GM19240 (cell line): ENCODE results near the gene DNAJB12.

Experiments
- DNase-seq: peaks from one replicate; pipeline ENCODE4 v3.0.0; 2011; ENCODE audit warnings: low spot score; ENCODE audit not compliant: insufficient read length

Gene DNAJB12

GRCh38 chr10:72295330-72295910, 59.3 kb downstream of the DNAJB12 start:
- DNase-seq = no peak

DNA sequence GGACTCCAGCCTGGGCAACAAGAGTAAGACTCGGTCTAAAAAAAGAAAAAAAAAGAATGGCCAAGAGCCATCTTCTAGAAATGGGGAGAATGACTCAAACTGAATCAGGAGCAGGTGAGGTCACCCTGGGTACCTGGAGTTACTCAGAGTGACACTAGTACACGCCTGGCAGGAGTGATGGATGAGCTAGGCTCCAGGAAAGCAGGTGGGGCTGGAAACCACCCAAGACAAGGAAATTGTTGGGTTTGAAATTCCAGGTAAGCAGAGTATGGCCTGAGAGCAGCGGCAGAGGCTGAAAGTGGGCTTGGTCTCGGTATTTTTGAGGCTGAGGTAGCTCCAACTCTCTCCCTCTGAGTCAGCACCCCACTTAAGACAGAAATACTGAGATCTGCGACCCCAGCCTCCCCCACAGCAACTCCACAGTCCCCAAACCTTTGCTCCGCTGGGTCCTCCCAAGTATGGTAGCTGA, 62.5 kb downstream of the DNAJB12 start:
- DNase-seq = no peak

DNA sequence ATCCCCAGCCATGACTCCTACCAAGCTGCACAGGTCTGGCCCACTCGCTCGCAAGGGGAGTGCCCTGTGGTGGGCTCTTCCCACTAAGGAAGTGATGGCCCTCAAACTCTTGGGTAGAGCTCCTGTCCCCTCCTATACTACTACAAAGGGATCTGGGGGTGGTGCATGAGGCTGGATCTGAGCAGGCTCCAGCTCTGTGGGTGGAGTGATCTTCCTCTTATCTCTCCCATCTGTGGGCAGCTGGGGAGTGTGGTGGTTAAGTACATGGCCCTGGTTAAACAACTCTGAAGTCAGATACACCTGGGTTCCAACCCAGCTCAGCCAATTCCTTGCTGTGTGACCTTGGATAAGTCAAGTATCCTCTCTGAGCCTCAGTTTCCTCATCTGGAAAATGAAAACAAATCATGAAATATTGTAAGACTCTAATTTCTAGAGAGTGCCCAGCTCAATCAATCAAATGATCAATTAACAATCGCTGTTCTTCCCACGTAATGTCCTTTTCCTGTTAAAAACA, 63.6 kb downstream of the DNAJB12 start:
- no peak for DNase-seq

DNA sequence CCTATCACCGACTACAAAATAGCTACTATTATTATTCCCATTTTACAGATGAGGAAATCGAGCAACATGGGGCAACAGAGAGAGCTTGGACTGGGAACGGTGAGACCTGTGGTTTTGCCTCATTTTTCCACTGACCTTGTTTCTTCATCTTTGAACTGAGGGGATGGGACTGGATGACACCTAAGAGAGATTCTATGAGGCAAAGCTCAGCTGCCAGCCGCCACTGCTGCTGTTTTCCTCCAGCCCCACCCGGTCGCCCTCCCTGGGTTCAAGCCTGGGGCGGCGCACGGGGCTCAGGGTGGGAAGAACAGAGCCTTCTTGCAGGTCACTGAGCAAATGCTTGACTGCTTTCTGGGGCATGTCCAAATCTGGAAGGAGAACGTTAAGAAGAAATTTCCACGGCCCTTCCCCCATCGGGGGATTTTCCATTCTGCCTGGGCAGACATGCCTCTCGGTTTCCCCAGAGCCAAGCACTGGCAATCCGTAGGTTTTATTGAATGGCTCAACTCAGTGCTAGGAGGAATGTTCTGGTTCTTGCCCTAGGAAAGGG, 68.7 kb downstream of the DNAJB12 start:
- DNase-seq = no peak

- DNase-seq = no peak
Measured at GRCh38 chr10:72283131-72283530, 71.6 kb downstream of the DNAJB12 start.
